Measurements from ENCODE around the gene DMD.

GRCh38 chrX:32495855-32496254, 715.5 kb downstream of the DMD start:
- TF ChIP-seq, protein P1, sequence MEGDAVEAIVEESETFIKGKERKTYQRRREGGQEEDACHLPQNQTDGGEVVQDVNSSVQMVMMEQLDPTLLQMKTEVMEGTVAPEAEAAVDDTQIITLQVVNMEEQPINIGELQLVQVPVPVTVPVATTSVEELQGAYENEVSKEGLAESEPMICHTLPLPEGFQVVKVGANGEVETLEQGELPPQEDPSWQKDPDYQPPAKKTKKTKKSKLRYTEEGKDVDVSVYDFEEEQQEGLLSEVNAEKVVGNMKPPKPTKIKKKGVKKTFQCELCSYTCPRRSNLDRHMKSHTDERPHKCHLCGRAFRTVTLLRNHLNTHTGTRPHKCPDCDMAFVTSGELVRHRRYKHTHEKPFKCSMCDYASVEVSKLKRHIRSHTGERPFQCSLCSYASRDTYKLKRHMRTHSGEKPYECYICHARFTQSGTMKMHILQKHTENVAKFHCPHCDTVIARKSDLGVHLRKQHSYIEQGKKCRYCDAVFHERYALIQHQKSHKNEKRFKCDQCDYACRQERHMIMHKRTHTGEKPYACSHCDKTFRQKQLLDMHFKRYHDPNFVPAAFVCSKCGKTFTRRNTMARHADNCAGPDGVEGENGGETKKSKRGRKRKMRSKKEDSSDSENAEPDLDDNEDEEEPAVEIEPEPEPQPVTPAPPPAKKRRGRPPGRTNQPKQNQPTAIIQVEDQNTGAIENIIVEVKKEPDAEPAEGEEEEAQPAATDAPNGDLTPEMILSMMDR (IDR thresholded peaks at IDR 0.05): no peak
- TF ChIP-seq EZH2phosphoT487 (IDR thresholded peaks at IDR 0.05): no peak

Measured in neural progenitor cell (in vitro differentiated cells).